Ovary (tissue), 9 donors: ENCODE measurements around the gene UGT3A2. TPM values are rescaled to one million over a fixed set of nuclear protein-coding genes. Genes with fewer than 3 reads are reported as not detected.

Experiments used
- DNase-seq, 5 donors: peaks; one replicate each; pipeline ENCODE4 v3.0.0-alpha.2; 2019 to 2020
- H3K27ac ChIP-seq, 2 donors: fragments of 200-600 bp; one replicate each; pipeline versions ENCODE4 v1.5.1 to v1.8.0; 2019 to 2022
- H3K27me3 ChIP-seq: fragments of 200-600 bp; one replicate; pipeline ENCODE4 v1.8.0; 2022
- H3K36me3 ChIP-seq: fragments of 200-600 bp; sonication (generic); one replicate; pipeline ENCODE4 v1.5.1; 2019
- H3K4me1 ChIP-seq: one replicate; pipeline ENCODE4 v1.8.1; 2013; ENCODE audit warnings: mild to moderate bottlenecking, moderate library complexity; ENCODE audit not compliant: insufficient read depth
- H3K4me3 ChIP-seq: fragments of 200-600 bp; sonication (generic); one replicate; pipeline ENCODE4 v1.5.1; 2017
- H3K9me3 ChIP-seq, 2 donors: fragments of 200-600 bp in 1 of 2; sonication (generic) in 1 of 2; one replicate each; pipeline versions ENCODE4 v1.5.1 to v1.8.1; 2013 to 2019; ENCODE audit warnings: mild to moderate bottlenecking in 1 of 2, moderate library complexity in 1 of 2
- EP300 ChIP-seq: sonication (generic); formaldehyde crosslinking; IDR thresholded peaks from one replicate; pipeline ENCODE4 v1.6.1; 2017; ENCODE audit warnings: antibody characterized with exemption
- POLR2A ChIP-seq: fragments of 450-650 bp; IDR thresholded peaks from one replicate; pipeline ENCODE4 v1.6.1; 2017; ENCODE audit warnings: antibody characterized with exemption, mild to moderate bottlenecking, moderate library complexity
- WGBS, 3 donors: extraction: QIAGEN DNeasy Blood & Tissue Kit in 1 of 3; methylation state at CpG; one replicate each; pipeline versions ENCODE4 v1.1.5 to v1.1.7; 2013 to 2017; 5-methylcytosine and 5-hydroxymethylcytosine counted together
- intact Hi-C, 4 donors: fragments of 100-400 bp; cut with DNase I; formaldehyde crosslinking; loops; one replicate each; pipeline versions ENCODE4 v1.11.0 to v1.15.1; 2022 to 2023
- polyA plus RNA-seq, 2 donors: library from polyadenylated mRNA; stranded (reverse); fragments of 200-250 nt in 1 of 2; fragments of 350-450 nt in 1 of 2; fragmentation: Illumina TruSeq in 1 of 2; extraction: RNeasy Lipid Tissue Mini Kit (QIAGEN cat#74804) in 1 of 2; gene quantifications; one replicate each; pipeline ENCODE4 v1.2.3, GENCODE V29; 2013 to 2014
- total RNA-seq, 7 donors: library from RNA; depleted of rRNA in 2 of 7; stranded (reverse); fragments of >200 nt in 2 of 7; fragmentation: NEBNext Ultra II Directional in 3 of 7; extraction: Animal tissue kit (Norgen Biotek cat#: 25700) in 3 of 7; gene quantifications; one replicate each; pipeline versions ENCODE4 v1.1.0 to v1.2.4, GENCODE V29; 2016 to 2023
- TF ChIP-seq, protein P1 (sequence below), 3 donors: fragments of 450-650 bp in 2 of 3; fragments of 200-600 bp in 1 of 3; IDR thresholded peaks; one replicate each; pipeline versions ENCODE4 v1.5.1 to v1.8.0; 2016 to 2022; ENCODE audit warnings: antibody characterized with exemption in 3 of 3, mild to moderate bottlenecking in 1 of 3
- donor health status: DM: no; HTN: no; CAD: no; lungs with moderate emphysema.
- donor health status: DM: no; HTN: no; CAD: no.
- donor health status: Bipolar disorder and iron deficiency.
- donor health status: DM: yes; HTN: yes; CAD: no.
- donor health status: DM: no; HTN: no; CAD: no.
- donor health status: DM: yes; HTN: yes; CAD: no.

UGT3A2 gene
- total and polyA plus RNA-seq, 9 donors, result 0.23 TPM; not detected in 8

DNA sequence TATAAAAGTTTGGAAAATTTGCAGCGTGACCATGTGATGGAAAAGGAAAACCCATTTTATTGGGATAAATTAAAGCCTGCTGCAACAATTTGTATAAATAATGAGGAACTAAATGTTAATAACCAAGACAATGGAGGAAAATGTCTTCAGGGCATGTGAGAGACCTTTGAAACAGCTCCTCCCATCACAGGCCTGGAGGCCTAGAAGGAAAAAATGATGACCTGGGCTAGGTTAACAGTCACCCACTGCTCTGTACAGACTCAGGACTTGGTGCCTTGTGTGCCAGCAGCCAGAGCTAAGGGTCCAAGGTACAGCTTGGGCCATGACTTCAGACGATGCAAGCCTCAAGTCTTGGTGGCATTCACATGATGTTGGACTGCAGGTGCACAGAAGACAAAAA lies 53.5 kb downstream of the UGT3A2 start:
- H3K4me1 ChIP-seq, result no peaks in the 10 kb centered on the region
- no peaks in the 10 kb centered on the region for H3K36me3 ChIP-seq
- H3K9me3 ChIP-seq, result peaks cover 0 to 7% of the 10 kb centered on the region in 2 donors
- DNase-seq, result no peak
- WGBS, 3 donors, result 69 to 85% (median 74%) methylated on average over 2 of the region's 2 CpGs
- intact Hi-C loops, result no loop called here
- H3K27me3 ChIP-seq, result no peaks in the 10 kb centered on the region
- no peak overlapping the region for H3K27ac ChIP-seq
- TF ChIP-seq POLR2A (no peak), EP300 (no peak)
- TF ChIP-seq, protein P1, sequence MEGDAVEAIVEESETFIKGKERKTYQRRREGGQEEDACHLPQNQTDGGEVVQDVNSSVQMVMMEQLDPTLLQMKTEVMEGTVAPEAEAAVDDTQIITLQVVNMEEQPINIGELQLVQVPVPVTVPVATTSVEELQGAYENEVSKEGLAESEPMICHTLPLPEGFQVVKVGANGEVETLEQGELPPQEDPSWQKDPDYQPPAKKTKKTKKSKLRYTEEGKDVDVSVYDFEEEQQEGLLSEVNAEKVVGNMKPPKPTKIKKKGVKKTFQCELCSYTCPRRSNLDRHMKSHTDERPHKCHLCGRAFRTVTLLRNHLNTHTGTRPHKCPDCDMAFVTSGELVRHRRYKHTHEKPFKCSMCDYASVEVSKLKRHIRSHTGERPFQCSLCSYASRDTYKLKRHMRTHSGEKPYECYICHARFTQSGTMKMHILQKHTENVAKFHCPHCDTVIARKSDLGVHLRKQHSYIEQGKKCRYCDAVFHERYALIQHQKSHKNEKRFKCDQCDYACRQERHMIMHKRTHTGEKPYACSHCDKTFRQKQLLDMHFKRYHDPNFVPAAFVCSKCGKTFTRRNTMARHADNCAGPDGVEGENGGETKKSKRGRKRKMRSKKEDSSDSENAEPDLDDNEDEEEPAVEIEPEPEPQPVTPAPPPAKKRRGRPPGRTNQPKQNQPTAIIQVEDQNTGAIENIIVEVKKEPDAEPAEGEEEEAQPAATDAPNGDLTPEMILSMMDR (IDR thresholded peaks at IDR 0.05), result no peak
- no peak overlapping the region for H3K4me3 ChIP-seq

DNA sequence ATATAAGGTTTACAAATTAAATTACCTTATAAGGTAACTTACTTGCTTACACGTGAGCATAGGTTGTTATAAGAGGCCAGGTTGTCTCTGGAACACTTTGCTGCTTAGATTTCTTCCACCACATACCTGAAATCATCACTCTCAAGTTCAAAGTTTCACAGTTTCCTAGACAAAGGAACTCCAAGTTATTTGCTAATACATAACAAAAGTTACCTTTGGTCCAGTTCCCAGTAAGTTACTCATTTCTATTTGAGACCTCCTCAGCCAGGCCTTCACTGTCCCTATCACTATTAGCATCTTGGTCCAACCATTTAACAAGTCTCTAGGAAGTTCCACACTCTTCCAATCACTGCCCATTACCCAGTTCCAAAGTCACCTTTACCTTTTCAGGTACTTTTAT lies 57.0 kb downstream of the UGT3A2 start:
- no peak for DNase-seq
- H3K4me1 ChIP-seq, result no peaks in the 10 kb centered on the region
- intact Hi-C loops, result no loop called here
- H3K36me3 ChIP-seq, result no peaks in the 10 kb centered on the region
- WGBS, 3 donors, result 39 to 55% (median 51%) methylated on average over 1 of the region's 1 CpG
- H3K4me3 ChIP-seq, result no peak overlapping the region
- H3K27me3 ChIP-seq, result no peaks in the 10 kb centered on the region
- H3K9me3 ChIP-seq, result peaks cover 0 to 3% of the 10 kb centered on the region in 2 donors
- no peak overlapping the region for H3K27ac ChIP-seq
- TF ChIP-seq EP300 (no peak), POLR2A (no peak)
- TF ChIP-seq, protein P1 (IDR thresholded peaks at IDR 0.05), result no peak

DNA sequence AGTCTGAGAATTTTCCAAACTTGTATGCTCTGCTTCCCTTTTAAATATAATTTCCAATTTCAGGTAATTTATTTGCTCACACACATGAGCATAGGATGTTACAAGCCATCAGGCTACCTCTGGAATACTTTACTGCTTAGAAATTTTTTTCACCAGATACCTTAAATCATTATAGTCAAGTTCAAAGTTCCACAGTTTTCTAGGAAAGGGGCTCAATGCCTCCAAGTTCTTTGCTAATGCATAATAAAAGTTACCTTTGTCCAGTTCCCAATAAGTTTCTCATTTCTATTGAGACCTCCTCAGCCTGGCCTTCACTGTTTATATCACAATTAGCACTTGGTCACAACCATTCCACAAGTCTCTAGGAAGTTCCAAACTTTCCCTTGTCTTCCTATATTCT lies 59.3 kb downstream of the UGT3A2 start:
- Histone ChIP-seq H3K9me3 (no peaks in the 10 kb centered on the region), H3K27me3 (no peaks in the 10 kb centered on the region), H3K27ac (no peak overlapping the region), H3K4me3 (no peak overlapping the region), H3K36me3 (no peaks in the 10 kb centered on the region), H3K4me1 (no peaks in the 10 kb centered on the region)
- intact Hi-C loops, result no loop called here
- TF ChIP-seq, protein P1 (IDR thresholded peaks at IDR 0.05), result no peak
- no peak for TF ChIP-seq EP300
- TF ChIP-seq POLR2A, result no peak
- DNase-seq, result no peak

DNA sequence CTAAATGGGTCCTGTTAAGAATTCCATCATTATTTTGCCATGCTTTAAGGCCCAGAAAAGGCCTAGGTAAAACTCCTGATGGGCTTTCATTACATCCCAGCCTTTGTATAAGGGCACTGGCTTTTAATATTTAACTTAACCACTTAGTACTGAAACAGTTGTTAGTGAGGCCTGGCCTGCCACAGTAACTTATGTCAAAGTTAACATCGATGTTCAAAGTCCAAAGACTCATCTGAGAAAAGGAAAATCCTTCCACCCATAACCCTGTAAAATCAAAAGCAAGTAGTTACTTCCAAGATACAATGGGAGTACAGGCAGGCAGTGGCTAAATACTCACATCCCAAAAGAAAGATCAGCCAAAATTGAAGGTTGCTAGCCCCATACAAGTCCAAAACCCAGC lies 60.5 kb downstream of the UGT3A2 start:
- no peak for DNase-seq
- Histone ChIP-seq H3K4me1 (no peaks in the 10 kb centered on the region), H3K27ac (no peak overlapping the region), H3K27me3 (no peaks in the 10 kb centered on the region), H3K36me3 (no peaks in the 10 kb centered on the region), H3K9me3 (no peaks in the 10 kb centered on the region), H3K4me3 (no peak overlapping the region)
- intact Hi-C loops, result no loop called here
- TF ChIP-seq, protein P1 (IDR thresholded peaks at IDR 0.05), result no peak
- no peak for TF ChIP-seq POLR2A
- TF ChIP-seq EP300, result no peak
- WGBS, 3 donors, result 75 to 85% (median 80%) methylated on average over 1 of the region's 1 CpG

DNA sequence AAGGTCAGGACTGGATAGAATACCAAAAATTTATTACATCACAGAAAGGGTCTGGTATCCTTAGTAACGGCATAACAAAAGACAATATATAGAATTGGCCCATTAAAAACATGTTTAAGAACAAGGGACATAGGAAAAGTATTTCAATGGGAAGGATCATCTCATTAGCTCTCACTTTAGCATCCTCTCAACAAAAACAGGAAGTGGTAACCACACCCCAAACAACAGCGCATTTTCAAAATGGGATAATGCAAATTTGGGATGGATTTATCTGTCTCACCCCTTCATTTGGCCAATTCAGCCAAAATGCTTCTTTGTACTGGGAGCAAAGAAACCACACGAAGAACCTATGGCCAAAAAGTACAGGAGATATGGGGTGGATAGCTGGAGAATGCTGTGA lies 65.7 kb downstream of the UGT3A2 start:
- Histone ChIP-seq H3K36me3 (no peaks in the 10 kb centered on the region), H3K9me3 (no peaks in the 10 kb centered on the region), H3K4me3 (no peak overlapping the region), H3K27ac (no peak overlapping the region), H3K27me3 (no peaks in the 10 kb centered on the region), H3K4me1 (no peaks in the 10 kb centered on the region)
- intact Hi-C loops, result no loop called here
- WGBS, 3 donors, result 79 to 83% (median 81%) methylated on average over 3 of the region's 3 CpGs
- TF ChIP-seq EP300 (no peak), POLR2A (no peak)
- TF ChIP-seq, protein P1 (IDR thresholded peaks at IDR 0.05), result no peak
- DNase-seq, result no peak
